OCI-LY3 (cell line): ENCODE measurements around the gene SOX13.
"Not testable (repeated sequence)": the region's sequence is repeated elsewhere in the genome, so short reads cannot be mapped to it uniquely, and the experiment has no call there.

ENCODE experiments used
- H2AFZ ChIP-seq: fragments of 200-600, 300-600 bp; shearing (Covaris generic); 2 replicates; pipeline ENCODE4 v1.6.0; 2014; ENCODE audit warnings: antibody characterized with exemption, low read depth, low read length
- H3K27ac ChIP-seq: fragments of 200-600, 300-600 bp; sonication (generic); 2 replicates; pipeline ENCODE4 v1.5.1; 2014; ENCODE audit warnings: mild to moderate bottlenecking, low read length, moderate library complexity, mixed read lengths
- H3K27me3 ChIP-seq: fragments of 200-600, 300-600 bp; sonication (generic); 2 replicates; pipeline ENCODE4 v1.6.1; 2014; ENCODE audit warnings: low read depth, low read length, mixed read lengths
- H3K36me3 ChIP-seq: fragments of 200-600, 300-600 bp; sonication (generic); replicated peaks from 2 replicates; pipeline ENCODE3; 2014; ENCODE audit warnings: low read depth, low read length, mixed read lengths
- H3K4me1 ChIP-seq: fragments of 300-600, 200-600 bp; sonication (generic); 2 replicates; pipeline ENCODE4 v1.6.1; 2014; ENCODE audit warnings: low read length, mixed read lengths
- H3K4me2 ChIP-seq: fragments of 200-600, 300-600 bp; sonication (generic); 2 replicates; pipeline ENCODE4 v1.6.1; 2014; ENCODE audit warnings: low read length, mixed read lengths
- H3K4me3 ChIP-seq: fragments of 300-600, 200-600 bp; sonication (generic); 2 replicates; pipeline ENCODE4 v1.5.1; 2014; ENCODE audit warnings: antibody characterized with exemption, mild to moderate bottlenecking, low read length, moderate library complexity
- H3K79me2 ChIP-seq: fragments of 300-600, 200-600 bp; shearing (Covaris generic); 2 replicates; pipeline ENCODE4 v1.6.1; 2014; ENCODE audit warnings: mild to moderate bottlenecking, low read length, mixed read lengths
- H3K9ac ChIP-seq: fragments of 300-600, 200-600 bp; shearing (Covaris generic); 2 replicates; pipeline ENCODE4 v1.6.0; 2014; ENCODE audit warnings: mild to moderate bottlenecking, low read length, moderate library complexity
- H3K9me3 ChIP-seq: fragments of 200-600, 300-600 bp; shearing (Covaris generic); 2 replicates; pipeline ENCODE4 v1.6.1; 2014; ENCODE audit warnings: low read length, mixed read lengths; ENCODE audit not compliant: insufficient read depth
- H4K20me1 ChIP-seq: fragments of 200-600, 300-600 bp; sonication (generic); 2 replicates; pipeline ENCODE4 v1.6.1; 2016; ENCODE audit warnings: low read length, mixed read lengths; ENCODE audit not compliant: insufficient read depth
- CTCF ChIP-seq: fragments of 200-600, 300-600 bp; sonication (generic); IDR thresholded peaks from 2 replicates; pipeline ENCODE4 v1.5.1; 2014; ENCODE audit warnings: antibody characterized with exemption, low read length, low read depth
- EZH2phosphoT487 ChIP-seq: fragments of 200-600 bp; shearing (Covaris generic); IDR thresholded peaks from 2 replicates; pipeline ENCODE4 v1.6.1; 2018; ENCODE audit warnings: antibody characterized with exemption, mixed run types, low read depth

SOX13 gene

DNA sequence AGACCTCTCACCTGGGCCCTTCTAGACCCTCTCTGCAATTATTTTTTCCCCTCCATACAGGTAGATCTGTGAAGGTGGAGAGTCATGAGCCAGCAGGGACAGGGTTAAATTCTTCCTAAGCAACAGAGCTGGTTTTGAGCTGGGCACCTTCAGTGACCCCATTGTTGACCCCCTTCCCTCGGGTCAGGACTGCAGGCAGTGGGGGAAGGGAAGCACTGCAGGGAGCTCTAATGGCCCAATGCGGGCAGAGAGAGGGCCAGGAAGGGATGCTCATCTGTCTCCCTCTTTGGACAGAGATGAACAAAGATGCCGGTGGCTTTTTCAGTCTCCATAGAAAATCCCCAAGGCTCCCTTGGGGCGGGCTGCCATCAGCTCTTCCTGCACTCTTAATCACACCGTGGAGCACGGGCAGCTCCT is 21.4 kb downstream of the SOX13 start:
- Histone ChIP-seq H4K20me1 (no peaks in the 10 kb centered on the region), H3K4me3 (no peak overlapping the region), H3K4me1 (no peaks in the 10 kb centered on the region), H3K27me3 (no peaks in the 10 kb centered on the region), H3K9ac (no peak overlapping the region), H3K9me3 (no peaks in the 10 kb centered on the region), H3K79me2 (no peaks in the 10 kb centered on the region), H3K27ac (no peak overlapping the region), H2AFZ (no peak overlapping the region), H3K4me2 (no peak overlapping the region), H3K36me3 (no peaks in the 10 kb centered on the region)
- no peak for TF ChIP-seq EZH2phosphoT487
- no peak for TF ChIP-seq CTCF

- no peak overlapping the region for H2AFZ ChIP-seq
- no peak overlapping the region for H3K27ac ChIP-seq
- H3K4me3 ChIP-seq = no peak overlapping the region
- no peaks in the 10 kb centered on the region for H3K27me3 ChIP-seq
- H3K4me1 ChIP-seq = no peaks in the 10 kb centered on the region
- H3K9me3 ChIP-seq = no peaks in the 10 kb centered on the region
- TF ChIP-seq CTCF = no peak
- TF ChIP-seq EZH2phosphoT487 = no peak
- no peaks in the 10 kb centered on the region for H4K20me1 ChIP-seq
- H3K9ac ChIP-seq = no peak overlapping the region
- no peaks in the 10 kb centered on the region for H3K36me3 ChIP-seq
- no peaks in the 10 kb centered on the region for H3K79me2 ChIP-seq
- H3K4me2 ChIP-seq = no peak overlapping the region
Measured at GRCh38 chr1:204094856-204095634, 22.1 kb downstream of the SOX13 start.

DNA sequence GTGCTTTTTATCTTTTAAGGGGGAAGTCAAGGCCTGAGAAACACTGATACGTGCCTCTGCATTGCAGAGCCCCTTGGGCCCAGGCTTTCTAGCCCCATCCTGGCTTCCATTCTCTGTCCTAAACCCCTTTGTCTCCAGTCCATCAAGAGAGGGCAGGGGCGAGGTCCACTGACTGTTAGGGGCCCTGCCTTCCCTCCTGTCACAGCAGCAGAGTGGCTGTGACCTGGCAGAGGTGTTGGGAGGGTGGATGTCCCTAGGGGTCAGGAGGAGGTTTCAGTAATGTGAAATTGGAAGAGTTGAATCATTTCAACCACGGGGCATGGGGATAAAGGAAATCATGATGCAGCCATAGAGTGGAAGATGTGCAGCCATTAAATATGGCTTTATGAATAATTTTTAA is 24.0 kb downstream of the SOX13 start:
- H2AFZ ChIP-seq = no peak overlapping the region
- H3K9me3 ChIP-seq = no peaks in the 10 kb centered on the region
- H4K20me1 ChIP-seq = no peaks in the 10 kb centered on the region
- TF ChIP-seq EZH2phosphoT487 (no peak), CTCF (no peak)
- no peaks in the 10 kb centered on the region for H3K36me3 ChIP-seq
- no peaks in the 10 kb centered on the region; the same call in 1 of the 2 replicates for H3K27me3 ChIP-seq
- H3K4me2 ChIP-seq = no peak overlapping the region
- H3K27ac ChIP-seq = no peak overlapping the region
- H3K9ac ChIP-seq = no peak overlapping the region
- H3K4me1 ChIP-seq = no peaks in the 10 kb centered on the region
- H3K79me2 ChIP-seq = no peaks in the 10 kb centered on the region
- no peak overlapping the region for H3K4me3 ChIP-seq

DNA sequence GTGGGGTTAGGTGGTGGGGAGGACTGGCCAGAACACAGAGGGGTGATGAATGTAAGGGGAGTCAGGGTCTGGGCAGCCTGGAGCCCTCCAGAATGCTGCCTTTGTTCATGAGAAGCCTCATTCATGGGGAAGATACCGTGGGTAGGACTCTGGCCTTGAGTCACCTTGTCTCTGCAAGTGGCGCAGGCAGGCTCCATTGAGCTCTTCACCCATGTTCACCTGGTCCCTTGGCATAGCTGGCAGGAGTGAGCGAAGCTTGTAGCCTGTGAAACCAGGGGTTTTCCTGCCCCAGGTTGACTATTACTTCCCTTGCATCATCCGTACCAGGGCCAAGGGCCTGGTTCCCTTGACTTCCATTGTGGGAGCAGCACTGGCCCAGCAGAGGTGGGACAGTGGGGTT is 25.8 kb downstream of the SOX13 start:
- H3K27ac ChIP-seq = no peak overlapping the region
- no peak overlapping the region for H2AFZ ChIP-seq
- no peaks in the 10 kb centered on the region for H3K9me3 ChIP-seq
- no peak overlapping the region for H3K4me3 ChIP-seq
- no peak overlapping the region for H3K4me2 ChIP-seq
- H3K4me1 ChIP-seq = no peaks in the 10 kb centered on the region
- H3K27me3 ChIP-seq = no peaks in the 10 kb centered on the region; the same call in 1 of the 2 replicates
- H4K20me1 ChIP-seq = no peaks in the 10 kb centered on the region
- no peaks in the 10 kb centered on the region for H3K36me3 ChIP-seq
- H3K79me2 ChIP-seq = no peaks in the 10 kb centered on the region
- no peak for TF ChIP-seq CTCF
- no peak for TF ChIP-seq EZH2phosphoT487
- H3K9ac ChIP-seq = no peak overlapping the region

GRCh38 chr1:204099754-204100153 is 26.8 kb downstream of the SOX13 start:
- not testable (repeated sequence) for H3K9me3 ChIP-seq, H3K4me3 ChIP-seq, H3K36me3 ChIP-seq, H4K20me1 ChIP-seq, H3K9ac ChIP-seq, H3K27ac ChIP-seq, H3K27me3 ChIP-seq, H3K4me1 ChIP-seq, H3K4me2 ChIP-seq, H3K79me2 ChIP-seq, H2AFZ ChIP-seq
